ENCODE measurements around the gene MINDY4. TPM values are rescaled to one million over a fixed set of nuclear protein-coding genes. Genes with fewer than 3 reads are reported as not detected.

Gene MINDY4
- total and polyA plus RNA-seq, 10 of the 15 experiments (the other 5 are each of a cell fraction or from before 2014, with no cell fraction given) = 0.10 to 0.90 (median 0.40) TPM

GRCh38 chr7:30900053-30900452 lies 128.8 kb downstream of the MINDY4 start:
- CTCF ChIA-PET = no interaction called here
- Histone ChIP-seq H4K20me1 (ENCODE audit: control insufficient read depth, insufficient read depth) (no peaks in the 10 kb centered on the region), H3K4me3 (no peak overlapping the region), H3K79me2 (ENCODE audit: control insufficient read depth, insufficient read depth, low read length) (no peaks in the 10 kb centered on the region), H3K27ac (ENCODE audit: control insufficient read depth, insufficient read depth) (no peak overlapping the region), H3K4me2 (ENCODE audit: control insufficient read depth, insufficient read depth) (no peak overlapping the region), H2AFZ (ENCODE audit: control insufficient read depth, low read depth, low read length) (no peak overlapping the region), H3K9ac (ENCODE audit: control insufficient read depth, insufficient read depth, low read length) (no peak overlapping the region), H3K4me1 (ENCODE audit: control insufficient read depth, insufficient read depth, low read length) (no peaks in the 10 kb centered on the region), H3K9me3 (replicated peaks; ENCODE audit: control insufficient read depth, insufficient read depth, low read length) (no peaks in the 10 kb centered on the region), H3K36me3 (ENCODE audit: control insufficient read depth in 2 of 2, insufficient read depth in 2 of 2, low read length in 1 of 2) (no peaks in the 10 kb centered on the region), H3K27me3 (replicated peaks in 1 of 2; ENCODE audit: control insufficient read depth in 2 of 2, insufficient read depth in 2 of 2, low read length in 1 of 2) (peaks cover 0 to 2% of the 10 kb centered on the region in 2 experiments; a peak in 2 of 4 replicates)
- FAIRE-seq (no peak), DNase-seq (ENCODE audit: low read depth, low spot score) (no peak), ATAC-seq (no peak)
- SMC1A ChIA-PET (ENCODE audit: uncharacterized antibody, unreplicated experiment) = no interaction called here
- 12% methylated on average over 9 of the region's 9 CpGs for WGBS (ENCODE audit: insufficient coverage, insufficient replicate concordance, low lambda C conversion rate, missing lambda C conversion rate)
- no peak for TF ChIP-seq MXI1 (IDR thresholded peaks at IDR 0.05; ENCODE audit: low read depth, low read length)
- TF ChIP-seq CTCF (IDR thresholded peaks at IDR 0.05 in 2 of 3, conservative IDR thresholded peaks at IDR 0.05 in 1 of 3; ENCODE audit: control insufficient read depth in 2 of 3, extremely low read depth in 1 of 3, insufficient read depth in 1 of 3, low read depth in 3 of 3, low read length in 3 of 3) = no peak
- no peak for TF ChIP-seq TCF7 (IDR thresholded peaks at IDR 0.05; ENCODE audit: borderline replicate concordance)
- no peak for TF ChIP-seq IRF3 (IDR thresholded peaks at IDR 0.05)
- TF ChIP-seq EGR1 (IDR thresholded peaks at IDR 0.05; ENCODE audit: borderline replicate concordance in 1 of 2, low read depth in 2 of 2, low read length in 2 of 2) = no peak
- no peak for TF ChIP-seq IKZF2 (IDR thresholded peaks at IDR 0.05)
- no peak for TF ChIP-seq GATAD2B (conservative IDR thresholded peaks at IDR 0.05; ENCODE audit: low read depth)
- TF ChIP-seq ZNF687 (IDR thresholded peaks at IDR 0.05) = no peak
- TF ChIP-seq NR2C1 (IDR thresholded peaks at IDR 0.05) = no peak
- TF ChIP-seq HDAC6 (IDR thresholded peaks at IDR 0.05; ENCODE audit: unreplicated experiment) = no peak
- no peak for TF ChIP-seq PAX5 (IDR thresholded peaks at IDR 0.05; ENCODE audit: borderline replicate concordance, low read depth, low read length)
- no peak for TF ChIP-seq CUX1 (IDR thresholded peaks at IDR 0.05; ENCODE audit: insufficient replicate concordance, low read depth, low read length)
- TF ChIP-seq DPF2 (IDR thresholded peaks at IDR 0.05) = no peak
- in situ Hi-C loops (cut with MboI) (no loop called here), intact Hi-C loops (cut with micrococcal nuclease; ENCODE audit: unreplicated experiment) (no loop called here)
- RAD21 ChIA-PET (ENCODE audit: unreplicated experiment) = no interaction called here
- POLR2A ChIA-PET = no interaction called here
- no TSS peak for BruUV-seq (replicated peaks)
